ENCODE data around the gene SLC1A4.

Gene SLC1A4

DNA sequence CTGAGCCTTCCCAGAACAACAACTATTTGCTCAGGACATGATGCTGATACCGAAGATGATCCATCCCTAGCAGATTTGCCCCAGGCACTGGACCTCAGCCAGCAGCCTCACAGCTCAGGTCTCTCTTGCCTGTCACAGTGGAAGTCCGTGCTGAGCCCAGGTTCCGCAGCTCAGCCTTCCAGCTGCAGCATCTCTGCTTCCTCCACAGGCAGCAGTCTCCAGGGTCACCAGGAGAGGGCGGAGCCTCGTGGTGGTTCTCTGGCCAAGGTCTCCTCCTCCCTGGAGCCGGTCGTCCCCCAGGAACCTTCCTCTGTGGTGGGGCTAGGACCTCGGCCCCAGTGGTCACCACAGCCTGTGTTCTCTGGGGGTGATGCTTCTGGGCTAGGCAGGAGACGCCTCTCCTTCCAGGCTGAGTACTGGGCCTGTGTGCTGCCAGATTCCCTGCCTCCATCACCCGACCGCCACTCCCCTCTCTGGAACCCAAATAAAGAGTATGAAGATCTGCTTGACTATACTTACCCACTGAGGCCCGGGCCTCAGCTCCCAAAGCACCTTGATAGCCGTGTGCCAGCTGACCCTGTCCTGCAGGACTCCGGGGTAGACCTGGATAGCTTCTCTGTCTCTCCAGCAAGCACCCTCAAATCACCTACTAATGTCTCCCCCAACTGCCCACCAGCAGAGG, 82.4 kb downstream of the SLC1A4 start:
- Mint-ChIP-seq H3K27ac (peak overlapping the region; percentile 66), H3K27me3 (no peaks in the 10 kb centered on the region), H3K4me1 (ENCODE audit: low read depth) (peaks cover 27% of the 10 kb centered on the region), H3K4me3 (no peak overlapping the region), H3K36me3 (peaks cover 3% of the 10 kb centered on the region), H3K9me3 (ENCODE audit: low read depth) (no peaks in the 10 kb centered on the region)

DNA sequence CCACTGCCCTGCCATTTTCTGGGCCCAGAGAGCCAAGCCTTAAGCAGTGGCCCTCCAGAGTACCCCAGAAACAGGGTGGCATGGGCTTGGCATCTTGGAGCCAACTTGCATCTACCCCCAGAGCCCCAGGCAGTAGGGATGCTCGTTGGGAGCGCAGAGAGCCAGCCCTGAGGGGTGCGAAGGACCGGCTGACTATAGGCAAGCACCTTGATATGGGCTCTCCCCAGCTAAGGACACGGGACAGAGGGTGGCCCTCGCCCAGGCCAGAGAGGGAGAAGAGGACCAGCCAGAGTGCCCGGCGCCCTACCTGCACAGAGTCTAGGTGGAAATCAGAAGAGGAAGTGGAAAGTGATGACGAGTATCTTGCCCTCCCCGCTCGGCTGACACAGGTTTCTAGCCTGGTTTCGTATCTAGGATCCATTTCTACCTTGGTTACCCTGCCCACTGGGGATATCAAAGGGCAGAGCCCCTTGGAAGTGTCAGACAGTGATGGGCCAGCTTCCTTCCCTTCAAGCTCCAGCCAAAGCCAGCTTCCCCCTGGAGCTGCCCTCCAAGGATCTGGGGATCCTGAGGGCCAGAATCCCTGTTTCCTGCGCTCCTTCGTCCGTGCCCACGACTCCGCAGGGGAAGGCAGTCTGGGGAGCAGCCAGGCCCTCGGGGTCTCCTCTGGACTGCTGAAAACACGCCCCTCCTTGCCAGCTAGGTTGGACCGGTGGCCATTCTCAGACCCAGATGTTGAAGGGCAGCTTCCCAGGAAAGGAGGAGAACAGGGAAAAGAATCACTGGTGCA, 83.2 kb downstream of the SLC1A4 start:
- Mint-ChIP-seq H3K4me1 (ENCODE audit: low read depth) (peaks cover 19% of the 10 kb centered on the region), H3K4me3 (no peak overlapping the region), H3K27ac (peak overlapping the region; percentile 34), H3K36me3 (peaks cover 3% of the 10 kb centered on the region), H3K9me3 (ENCODE audit: low read depth) (no peaks in the 10 kb centered on the region), H3K27me3 (no peaks in the 10 kb centered on the region)

Data from activated naive CD8-positive, alpha-beta T cell (primary cell).